ENCODE data around the gene BRAP. TPM values are rescaled to one million over a fixed set of nuclear protein-coding genes. Genes with fewer than 3 reads are reported as not detected.

The BRAP gene
- total RNA-seq, 2 experiments from 2014 or later = 22.4 to 25.8 TPM

DNA sequence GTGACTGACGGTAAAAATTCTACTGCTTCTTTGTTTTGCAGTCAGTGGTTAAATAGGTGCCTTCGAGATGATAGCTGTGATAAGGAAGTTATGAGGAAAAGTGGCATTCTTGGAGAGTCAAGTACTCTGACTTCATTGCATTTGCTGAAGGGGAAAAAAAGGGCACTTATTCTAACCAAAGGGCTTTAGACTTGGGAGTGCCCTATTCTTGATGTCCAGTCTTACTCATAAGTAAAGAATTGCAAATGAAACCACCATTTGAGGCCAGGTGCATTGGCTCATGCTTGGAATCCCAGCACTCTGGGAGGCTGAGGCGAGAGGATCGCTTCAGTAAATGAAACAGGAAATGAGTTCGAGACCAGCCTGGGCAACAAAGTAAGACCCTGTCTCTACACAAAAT lies 40.3 kb downstream of the BRAP start:
- DNase-seq (no peak), ATAC-seq (ENCODE audit: poor library complexity) (no peak)
- intact Hi-C loops (cut with DNase I, micrococcal nuclease) = no loop called here
- no peaks in the 10 kb centered on the region for H3K27me3 ChIP-seq (ENCODE audit: control insufficient read depth in 1 of 2, insufficient read depth in 2 of 2, low read length in 2 of 2)
- ChIA-PET POLR2A (no interaction called here), CTCF (no interaction called here)
- no peak overlapping the region for H3K27ac ChIP-seq (ENCODE audit: low read depth in 1 of 2, low read length in 2 of 2)
- no peak overlapping the region for H3K4me3 Mint-ChIP-seq
- no peaks in the 10 kb centered on the region for H3K4me1 ChIP-seq (ENCODE audit: insufficient read depth, low read length)
- H3K27me3 Mint-ChIP-seq = no peaks in the 10 kb centered on the region
- no peak overlapping the region for H3K4me3 ChIP-seq (ENCODE audit: low read length)
- H3K36me3 ChIP-seq (ENCODE audit: insufficient read depth, low read length) = peaks cover 68% of the 10 kb centered on the region
- no peaks in the 10 kb centered on the region for H3K4me1 Mint-ChIP-seq (ENCODE audit: low read depth)
- H3K27ac Mint-ChIP-seq = no peak overlapping the region
- no peaks in the 10 kb centered on the region for H3K9me3 Mint-ChIP-seq
- TF ChIP-seq, protein P1, sequence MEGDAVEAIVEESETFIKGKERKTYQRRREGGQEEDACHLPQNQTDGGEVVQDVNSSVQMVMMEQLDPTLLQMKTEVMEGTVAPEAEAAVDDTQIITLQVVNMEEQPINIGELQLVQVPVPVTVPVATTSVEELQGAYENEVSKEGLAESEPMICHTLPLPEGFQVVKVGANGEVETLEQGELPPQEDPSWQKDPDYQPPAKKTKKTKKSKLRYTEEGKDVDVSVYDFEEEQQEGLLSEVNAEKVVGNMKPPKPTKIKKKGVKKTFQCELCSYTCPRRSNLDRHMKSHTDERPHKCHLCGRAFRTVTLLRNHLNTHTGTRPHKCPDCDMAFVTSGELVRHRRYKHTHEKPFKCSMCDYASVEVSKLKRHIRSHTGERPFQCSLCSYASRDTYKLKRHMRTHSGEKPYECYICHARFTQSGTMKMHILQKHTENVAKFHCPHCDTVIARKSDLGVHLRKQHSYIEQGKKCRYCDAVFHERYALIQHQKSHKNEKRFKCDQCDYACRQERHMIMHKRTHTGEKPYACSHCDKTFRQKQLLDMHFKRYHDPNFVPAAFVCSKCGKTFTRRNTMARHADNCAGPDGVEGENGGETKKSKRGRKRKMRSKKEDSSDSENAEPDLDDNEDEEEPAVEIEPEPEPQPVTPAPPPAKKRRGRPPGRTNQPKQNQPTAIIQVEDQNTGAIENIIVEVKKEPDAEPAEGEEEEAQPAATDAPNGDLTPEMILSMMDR (IDR thresholded peaks at IDR 0.05) = no peak
- no peaks in the 10 kb centered on the region for H3K9me3 ChIP-seq (ENCODE audit: control insufficient read depth in 1 of 2, insufficient read depth in 1 of 2, low read length in 2 of 2)
- peaks cover 70% of the 10 kb centered on the region for H3K36me3 Mint-ChIP-seq (ENCODE audit: low read depth)

DNA sequence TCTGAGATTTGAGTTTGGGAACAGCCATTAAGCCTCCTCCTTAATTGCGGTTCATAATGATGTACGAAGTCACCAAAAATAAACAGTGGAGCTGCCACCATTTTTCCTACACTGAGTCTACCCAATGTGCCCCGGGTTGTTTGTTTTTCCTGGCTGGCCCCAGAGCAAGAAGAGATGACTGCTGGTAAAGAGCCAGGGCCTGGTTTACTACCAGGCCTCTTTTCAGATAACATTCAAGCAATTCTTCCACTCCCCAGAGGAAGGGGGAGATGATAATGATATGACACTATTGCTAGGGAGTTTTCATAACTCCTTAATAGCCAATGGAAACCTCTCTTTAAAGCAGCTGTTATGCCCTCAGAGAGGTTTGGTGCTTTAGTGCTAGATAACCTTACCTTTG lies 42.3 kb downstream of the BRAP start:
- intact Hi-C loops (cut with DNase I, micrococcal nuclease) = no loop called here
- DNase-seq (no peak), ATAC-seq (ENCODE audit: poor library complexity) (no peak)
- POLR2A ChIA-PET = no interaction called here
- H3K4me1 ChIP-seq (ENCODE audit: insufficient read depth, low read length) = no peaks in the 10 kb centered on the region
- no peak overlapping the region for H3K27ac Mint-ChIP-seq
- H3K27me3 ChIP-seq (ENCODE audit: control insufficient read depth in 1 of 2, insufficient read depth in 2 of 2, low read length in 2 of 2) = no peaks in the 10 kb centered on the region
- peaks cover 61% of the 10 kb centered on the region for H3K36me3 Mint-ChIP-seq (ENCODE audit: low read depth)
- H3K4me3 Mint-ChIP-seq = no peak overlapping the region
- no peaks in the 10 kb centered on the region for H3K9me3 Mint-ChIP-seq
- H3K36me3 ChIP-seq (ENCODE audit: insufficient read depth, low read length) = peaks cover 55% of the 10 kb centered on the region
- TF ChIP-seq, protein P1 (IDR thresholded peaks at IDR 0.05) = no peak
- H3K4me1 Mint-ChIP-seq (ENCODE audit: low read depth) = no peaks in the 10 kb centered on the region
- CTCF ChIA-PET = no interaction called here
- no peak overlapping the region for H3K4me3 ChIP-seq (ENCODE audit: low read length)
- H3K27ac ChIP-seq (ENCODE audit: low read depth in 1 of 2, low read length in 2 of 2) = no peak overlapping the region
- H3K9me3 ChIP-seq (ENCODE audit: control insufficient read depth in 1 of 2, insufficient read depth in 1 of 2, low read length in 2 of 2) = no peaks in the 10 kb centered on the region
- no peaks in the 10 kb centered on the region for H3K27me3 Mint-ChIP-seq

DNA sequence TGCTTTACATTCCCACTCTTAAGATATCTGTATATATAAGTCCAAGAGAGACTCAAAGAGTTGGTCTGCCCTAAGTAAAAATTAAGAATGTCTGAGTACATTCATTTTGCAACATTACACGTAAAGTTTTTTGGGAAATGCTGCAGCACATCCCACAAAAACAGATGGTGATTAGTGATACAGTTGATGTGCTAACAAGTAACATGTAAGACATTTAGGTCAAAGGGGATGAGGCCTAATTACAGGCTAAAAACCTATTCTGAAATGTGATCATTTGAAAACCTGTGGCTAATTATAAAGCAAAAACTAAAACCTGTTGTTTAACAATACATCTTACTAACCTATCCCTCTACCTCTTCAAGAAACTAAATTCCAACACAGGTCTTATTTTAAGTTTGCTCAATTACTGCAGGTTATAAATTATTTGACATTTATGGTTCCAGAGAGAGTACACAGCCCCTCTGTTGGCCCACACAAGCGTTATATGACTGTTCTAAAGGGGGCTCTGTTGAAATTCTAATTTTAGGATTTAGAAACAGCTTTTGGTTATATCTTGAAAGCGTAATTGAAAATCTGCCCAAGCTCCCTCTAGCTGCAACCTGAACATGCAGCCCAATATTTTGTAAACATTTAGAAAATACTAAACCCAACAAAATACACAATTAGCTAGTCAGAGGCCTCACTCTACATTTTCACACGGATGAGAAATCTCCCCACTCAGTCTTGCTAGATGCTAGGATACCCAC lies 42.9 kb downstream of the BRAP start:
- Mint-ChIP-seq H3K27me3 (no peaks in the 10 kb centered on the region), H3K36me3 (ENCODE audit: low read depth) (peaks cover 59% of the 10 kb centered on the region), H3K4me1 (ENCODE audit: low read depth) (no peaks in the 10 kb centered on the region), H3K4me3 (no peak overlapping the region), H3K9me3 (no peaks in the 10 kb centered on the region), H3K27ac (no peak overlapping the region)
- ChIA-PET POLR2A (no interaction called here), CTCF (no interaction called here)
- no peak overlapping the region for H3K4me3 ChIP-seq (ENCODE audit: low read length)
- H3K36me3 ChIP-seq (ENCODE audit: insufficient read depth, low read length) = peaks cover 55% of the 10 kb centered on the region
- TF ChIP-seq, protein P1 (IDR thresholded peaks at IDR 0.05) = no peak
- DNase-seq (no peak), ATAC-seq (ENCODE audit: poor library complexity) (no peak)
- no peak overlapping the region for H3K27ac ChIP-seq (ENCODE audit: low read depth in 1 of 2, low read length in 2 of 2)
- no peaks in the 10 kb centered on the region for H3K27me3 ChIP-seq (ENCODE audit: control insufficient read depth in 1 of 2, insufficient read depth in 2 of 2, low read length in 2 of 2)
- H3K9me3 ChIP-seq (ENCODE audit: control insufficient read depth in 1 of 2, insufficient read depth in 1 of 2, low read length in 2 of 2) = no peaks in the 10 kb centered on the region
- no peaks in the 10 kb centered on the region for H3K4me1 ChIP-seq (ENCODE audit: insufficient read depth, low read length)
- intact Hi-C loops (cut with DNase I, micrococcal nuclease) = no loop called here
